Panc1 (cell line): ENCODE measurements around the gene ERG. TPM values are rescaled to one million over a fixed set of nuclear protein-coding genes. Genes with fewer than 3 reads are reported as not detected.

Source experiments
- ATAC-seq: fragments of 200-7000 bp; cut with Tn5 transposase; 2 replicates; pipeline ENCODE4 v1.9.1; 2020; ENCODE audit warnings: mild to moderate bottlenecking, moderate library complexity
- BruUV-seq: library from RNA; stranded (reverse); fragments of 400-500 nt; replicated peaks from 2 replicates; lab custom pipeline; 2021; lab: Mats Ljungman, UMichigan
- CTCF ChIA-PET: fragments of 300-600 bp; sonication (Branson Sonifier 250); formaldehyde crosslinking; loops from one replicate; lab custom pipeline; 2022; ENCODE audit warnings: antibody characterized with exemption; lab: Charles Lee
- POLR2A ChIA-PET: fragments of 300-600 bp; sonication (Branson Sonifier 250); formaldehyde crosslinking; loops from one replicate; lab custom pipeline; 2022; ENCODE audit warnings: antibody characterized with exemption; lab: Charles Lee
- DNase-seq: peaks from one replicate; pipeline ENCODE4 v3.0.0-alpha.2; 2010; ENCODE audit warnings: low read depth, low spot score
- H3K27ac ChIP-seq: 2 replicates; pipeline ENCODE4 v1.5.1; 2011; ENCODE audit warnings: mild to moderate bottlenecking, low read length, inconsistent platforms
- H3K27me3 ChIP-seq: fragments of 200-500 bp; sonication (Bioruptor generic); 2 replicates; pipeline ENCODE4 v1.6.0; 2014; ENCODE audit warnings: low read length, inconsistent platforms; ENCODE audit not compliant: control insufficient read depth, insufficient read depth
- H3K36me3 ChIP-seq: fragments of 200-500 bp; sonication (Bioruptor generic); 2 replicates; pipeline ENCODE4 v1.5.1; 2014; ENCODE audit warnings: inconsistent platforms, mild to moderate bottlenecking, low read length, moderate library complexity; ENCODE audit not compliant: control insufficient read depth, insufficient read depth
- H3K4me1 ChIP-seq: 2 replicates; pipeline ENCODE4 v1.5.1; 2011; ENCODE audit warnings: inconsistent platforms, mild to moderate bottlenecking, low read length, moderate library complexity; ENCODE audit not compliant: control insufficient read depth, insufficient read depth
- H3K4me3 ChIP-seq, 2 experiments: 2 replicates each; pipeline ENCODE4 v1.5.1; 2011 to 2012; ENCODE audit warnings: low read depth in 2 of 2, low read length in 2 of 2, mild to moderate bottlenecking in 2 of 2, inconsistent platforms in 1 of 2, moderate library complexity in 1 of 2
- H3K9me3 ChIP-seq: fragments of 200-500 bp; sonication (Bioruptor generic); 2 replicates; pipeline ENCODE4 v1.5.1; 2014; ENCODE audit warnings: low read depth, mild to moderate bottlenecking, inconsistent platforms, low read length, moderate library complexity; ENCODE audit not compliant: control insufficient read depth, insufficient read depth
- CTCF ChIP-seq: fragments of 450-650 bp; IDR thresholded peaks from 2 replicates; pipeline ENCODE4 v1.5.1; 2017; ENCODE audit warnings: mild to moderate bottlenecking
- POLR2AphosphoS5 ChIP-seq: IDR thresholded peaks from 2 replicates; pipeline ENCODE4 v1.6.1; 2012; ENCODE audit warnings: mild to moderate bottlenecking, low read depth, low read length, moderate library complexity
- REST ChIP-seq, 2 experiments: IDR thresholded peaks; 2 replicates each; pipeline ENCODE4 v1.6.1; 2011 to 2012; ENCODE audit warnings: low read depth in 2 of 2, control low read depth in 1 of 2, low read length in 1 of 2, mild to moderate bottlenecking in 1 of 2, moderate library complexity in 1 of 2; ENCODE audit not compliant: insufficient read depth in 1 of 2
- SIN3A ChIP-seq: IDR thresholded peaks from 2 replicates; pipeline ENCODE4 v1.6.1; 2012; ENCODE audit warnings: low read depth, mild to moderate bottlenecking, low read length, moderate library complexity, borderline replicate concordance; ENCODE audit not compliant: insufficient read depth
- TCF7L2 ChIP-seq: IDR thresholded peaks from 2 replicates; pipeline ENCODE4 v1.6.1; 2011; ENCODE audit warnings: mild to moderate bottlenecking, low read depth, low read length, inconsistent platforms
- in situ Hi-C: cut with HindIII; loops from 2 replicates; pipeline ENCODE4 v1.10.0; 2016; ENCODE audit warnings: low sequenced_read_pairs, low pct_unique_long_range_greater_than_20kb
- intact Hi-C: fragments of 100-400 bp; cut with micrococcal nuclease; formaldehyde crosslinking; loops from one replicate; pipeline ENCODE4 v1.10.0; 2022; ENCODE audit not compliant: unreplicated experiment
- total RNA-seq: library from RNA; stranded (reverse); gene quantifications from one replicate; pipeline ENCODE4 v1.2.1, GENCODE V29; 2021; ENCODE audit not compliant: unreplicated experiment

Gene ERG
- total RNA-seq, 1 experiment from 2014 or later: 0.49 TPM

- ChIA-PET CTCF (no interaction called here), POLR2A (no interaction called here)
- in situ Hi-C loops (no loop called here), intact Hi-C loops (no loop called here)
- H3K36me3 ChIP-seq: no peaks in the 10 kb centered on the region
- no TSS peak for BruUV-seq
- peaks cover under 1% of the 10 kb centered on the region; the same call in 1 of the 2 replicates for H3K4me1 ChIP-seq
- TF ChIP-seq TCF7L2 (no peak), CTCF (no peak), POLR2AphosphoS5 (no peak), REST (IDR thresholded peaks at IDR 0.05; ENCODE audit: insufficient read depth in 1 of 2, low read depth in 2 of 2, low read length in 1 of 2) (no peak), SIN3A (no peak)
- no peak overlapping the region for H3K4me3 ChIP-seq
- no peak overlapping the region for H3K27ac ChIP-seq
- ATAC-seq: no peak
- H3K27me3 ChIP-seq: no peaks in the 10 kb centered on the region
- no peaks in the 10 kb centered on the region for H3K9me3 ChIP-seq
- DNase-seq: no peak
These were observed 1.8 kb upstream of the ERG start for GRCh38 chr21:38500073-38500472.

GRCh38 chr21:38499296-38499695, 1.0 kb upstream of the ERG start:
- DNase-seq (no peak), ATAC-seq (no peak)
- Histone ChIP-seq H3K4me3 (no peak overlapping the region), H3K4me1 (peaks cover 3% of the 10 kb centered on the region; the same call in 1 of the 2 replicates), H3K27ac (no peak overlapping the region), H3K27me3 (no peaks in the 10 kb centered on the region), H3K36me3 (no peaks in the 10 kb centered on the region), H3K9me3 (no peaks in the 10 kb centered on the region)
- intact Hi-C loops: no loop called here
- ChIA-PET POLR2A (no interaction called here), CTCF (no interaction called here)
- BruUV-seq: no TSS peak
- in situ Hi-C loops: no loop called here
- TF ChIP-seq POLR2AphosphoS5 (no peak), CTCF (no peak), REST (IDR thresholded peaks at IDR 0.05; ENCODE audit: insufficient read depth in 1 of 2, low read depth in 2 of 2, low read length in 1 of 2) (no peak), TCF7L2 (no peak), SIN3A (no peak)
